GM12891 (cell line): Measurements from ENCODE around the gene HS6ST3.

ENCODE experiments used
- PAX5 ChIP-seq: IDR thresholded peaks from 2 replicates; pipeline ENCODE4 v1.6.1; 2011; ENCODE audit warnings: low read length, moderate library complexity, mild to moderate bottlenecking; ENCODE audit not compliant: insufficient read depth, severe bottlenecking
- POLR2A ChIP-seq: IDR thresholded peaks from 2 replicates; pipeline ENCODE4 v1.6.1; 2011; ENCODE audit warnings: low read depth, low read length, control low read depth
- POLR2AphosphoS5 ChIP-seq: IDR thresholded peaks from 2 replicates; pipeline ENCODE4 v1.6.1; 2011; ENCODE audit warnings: low read depth, low read length, control low read depth
- POU2F2 ChIP-seq: IDR thresholded peaks from 2 replicates; pipeline ENCODE4 v1.6.1; 2011; ENCODE audit warnings: low read depth, mild to moderate bottlenecking, control low read depth, low read length, moderate library complexity

GRCh38 chr13:96837809-96838208, 747.9 kb downstream of the HS6ST3 start:
- TF ChIP-seq POLR2AphosphoS5 (no peak), POLR2A (no peak), POU2F2 (no peak), PAX5 (no peak)
